ENCODE data around the gene CEBPG.

CEBPG gene

DNA sequence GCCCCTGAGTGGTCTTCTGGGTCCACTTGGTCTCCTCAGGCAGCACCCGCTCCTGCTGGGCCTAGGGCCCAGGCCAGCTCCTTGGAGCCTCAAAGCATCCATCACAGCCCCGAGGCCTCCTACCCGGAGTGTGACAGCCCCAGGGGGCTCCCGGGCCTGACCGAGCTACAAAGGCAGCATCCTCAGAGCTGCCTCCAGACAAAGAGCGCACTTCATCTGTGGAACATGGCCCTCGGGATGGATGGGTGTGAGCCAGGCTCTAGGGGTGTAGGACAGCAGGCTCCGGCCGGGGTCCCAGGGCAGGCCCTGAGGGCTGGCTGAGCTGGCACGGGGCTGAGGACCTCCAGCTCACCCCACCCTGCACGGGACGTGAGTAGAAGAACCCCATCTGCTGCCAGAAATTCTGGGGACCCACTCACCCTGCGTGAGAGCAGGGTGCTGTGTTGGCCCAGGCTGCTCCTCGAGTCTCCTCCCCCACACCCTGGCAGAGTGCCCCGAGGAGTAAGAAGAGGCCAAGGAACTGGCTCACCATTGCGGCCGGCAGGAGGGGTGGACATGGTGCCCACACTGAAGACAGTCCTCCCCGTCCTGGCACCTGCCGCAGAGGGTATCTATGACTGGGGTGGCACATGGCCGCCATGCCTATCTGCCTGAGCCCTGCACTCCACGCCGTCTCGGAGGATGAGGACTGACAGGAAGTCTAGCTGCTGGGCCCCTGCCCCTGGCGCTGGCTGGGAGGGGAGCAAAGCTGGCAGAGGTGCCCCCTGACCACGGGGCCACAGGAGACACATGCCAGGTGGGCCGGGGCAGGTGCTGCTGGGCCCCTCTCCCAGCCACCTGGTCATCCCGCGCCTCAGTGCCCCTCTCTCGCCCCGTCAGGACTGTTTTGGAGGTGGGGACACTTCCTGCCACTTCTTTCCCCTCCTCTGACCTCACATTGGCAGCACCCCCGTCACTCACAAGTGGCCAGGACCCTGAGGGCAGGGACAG is 22.3 kb downstream of the CEBPG start:
- DNase-seq (ENCODE audit: low read depth): no peak

DNA sequence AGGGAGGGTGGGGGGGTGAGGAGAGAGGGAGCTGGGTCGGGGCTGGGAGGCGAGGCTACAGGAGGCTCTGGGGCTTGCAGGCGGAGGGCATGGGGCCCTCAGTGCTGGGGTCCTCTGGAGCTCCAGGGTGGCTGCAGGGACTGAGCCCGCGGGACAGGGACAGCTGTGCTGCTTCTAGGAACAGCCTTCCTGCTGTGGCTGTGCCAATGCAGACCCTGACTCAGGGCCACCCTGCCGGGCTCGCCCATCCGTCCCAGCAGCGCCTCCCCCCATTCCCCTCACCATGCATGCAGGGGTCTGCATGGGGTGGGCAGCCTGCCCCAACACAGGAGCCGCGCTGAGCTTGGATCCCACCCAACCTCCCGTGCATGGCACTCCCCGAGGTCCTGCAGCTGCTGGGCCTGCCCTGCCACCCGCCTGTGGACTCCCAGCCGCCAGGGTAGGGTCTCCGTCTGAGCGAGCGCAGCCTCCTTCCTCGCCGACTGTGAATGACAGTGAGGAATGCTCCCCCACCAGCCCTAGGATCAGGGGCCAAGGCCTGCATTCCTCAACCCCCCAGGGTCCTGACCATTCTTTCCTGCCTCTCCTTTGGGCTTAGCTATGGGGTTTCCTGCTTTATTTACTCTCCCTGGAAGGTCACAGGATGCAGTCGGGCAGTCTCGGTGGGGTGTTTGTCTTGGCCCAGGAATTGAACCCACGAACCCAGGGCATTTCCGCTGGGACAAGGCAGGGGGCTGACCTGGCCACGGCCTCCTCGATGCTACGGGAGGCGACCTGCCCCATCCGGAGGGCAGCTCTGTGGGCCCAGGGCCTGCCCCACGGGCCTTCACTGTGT is 23.4 kb downstream of the CEBPG start:
- DNase-seq (ENCODE audit: low read depth): no peak

DNA sequence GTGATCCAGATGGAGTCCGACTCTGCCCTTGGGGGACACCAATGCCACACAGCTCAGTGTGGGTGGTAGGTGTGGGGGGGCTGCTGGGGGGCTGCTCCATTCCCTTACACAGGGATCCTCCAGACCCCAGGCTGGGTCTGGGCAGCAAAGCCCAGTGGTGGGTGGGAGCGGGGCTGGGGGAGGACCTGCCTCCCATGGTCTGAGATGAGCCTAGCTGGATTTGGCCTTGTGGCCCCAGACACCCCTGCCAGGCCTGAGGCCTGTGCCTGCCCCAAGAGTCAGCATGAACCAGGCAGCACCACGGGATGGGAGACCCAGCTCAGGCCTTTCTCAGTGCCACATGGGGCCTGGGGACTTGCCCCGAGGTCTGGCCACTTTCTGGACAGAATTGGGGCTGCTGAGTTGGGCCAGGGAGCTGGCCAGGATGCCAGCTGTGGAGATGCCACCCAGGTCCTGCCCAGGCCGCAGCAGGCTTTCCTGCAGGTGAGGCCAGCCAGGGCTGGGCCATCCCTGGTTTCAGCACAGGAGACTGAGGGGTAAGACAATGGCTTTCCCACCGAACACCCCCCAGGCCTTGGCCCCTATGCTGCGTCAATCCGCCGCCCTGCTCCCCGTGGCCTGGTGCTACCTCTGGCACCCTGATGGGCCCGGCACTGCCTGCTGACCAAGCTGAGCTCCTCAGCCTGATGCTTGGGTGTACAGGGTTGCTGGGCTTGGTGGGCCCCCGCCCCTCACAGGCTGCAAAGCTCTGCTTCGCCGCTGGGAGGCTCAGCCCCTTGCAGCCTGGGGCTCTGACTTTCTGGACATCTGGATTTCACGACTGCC is 24.2 kb downstream of the CEBPG start:
- DNase-seq (ENCODE audit: low read depth): no peak

- DNase-seq (ENCODE audit: low read depth): no peak
Measured at GRCh38 chr19:33398361-33399060, 25.0 kb downstream of the CEBPG start.

DNA sequence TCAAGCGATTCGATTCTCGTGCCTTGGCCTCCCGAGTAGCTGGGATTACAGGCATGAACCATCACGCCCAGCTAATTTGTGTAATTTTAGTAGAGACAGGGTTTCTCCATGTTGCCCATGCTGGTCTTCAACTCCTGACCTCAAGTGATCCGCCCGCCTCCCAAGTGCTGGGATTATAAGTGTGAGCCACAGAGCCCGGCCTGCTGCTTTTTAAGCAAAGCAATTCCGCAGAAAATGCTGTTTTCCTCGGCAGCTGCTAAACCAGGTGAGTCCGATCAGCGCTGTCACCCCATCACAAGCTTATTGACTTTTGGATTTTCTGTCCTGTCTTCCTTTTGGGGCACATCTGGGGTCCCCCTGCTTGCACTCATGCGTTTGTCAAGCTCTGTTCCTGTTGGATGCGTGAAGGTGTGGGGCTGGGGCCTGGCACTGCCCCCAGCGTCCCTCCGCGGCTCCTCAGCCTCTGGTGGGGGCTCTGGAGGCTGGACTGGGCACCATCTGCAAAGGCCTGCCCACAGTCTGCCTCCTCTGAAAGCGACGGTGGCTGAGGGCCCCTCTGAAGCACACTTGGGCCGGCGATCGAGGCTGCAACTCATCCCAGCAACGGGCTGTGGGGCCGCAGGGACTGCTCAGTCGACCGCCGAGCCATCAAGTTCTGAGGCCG is 25.7 kb downstream of the CEBPG start:
- no peak for DNase-seq (ENCODE audit: low read depth)

GRCh38 chr19:33399745-33400681 is 26.5 kb downstream of the CEBPG start:
- DNase-seq (ENCODE audit: low read depth): no peak

DNA sequence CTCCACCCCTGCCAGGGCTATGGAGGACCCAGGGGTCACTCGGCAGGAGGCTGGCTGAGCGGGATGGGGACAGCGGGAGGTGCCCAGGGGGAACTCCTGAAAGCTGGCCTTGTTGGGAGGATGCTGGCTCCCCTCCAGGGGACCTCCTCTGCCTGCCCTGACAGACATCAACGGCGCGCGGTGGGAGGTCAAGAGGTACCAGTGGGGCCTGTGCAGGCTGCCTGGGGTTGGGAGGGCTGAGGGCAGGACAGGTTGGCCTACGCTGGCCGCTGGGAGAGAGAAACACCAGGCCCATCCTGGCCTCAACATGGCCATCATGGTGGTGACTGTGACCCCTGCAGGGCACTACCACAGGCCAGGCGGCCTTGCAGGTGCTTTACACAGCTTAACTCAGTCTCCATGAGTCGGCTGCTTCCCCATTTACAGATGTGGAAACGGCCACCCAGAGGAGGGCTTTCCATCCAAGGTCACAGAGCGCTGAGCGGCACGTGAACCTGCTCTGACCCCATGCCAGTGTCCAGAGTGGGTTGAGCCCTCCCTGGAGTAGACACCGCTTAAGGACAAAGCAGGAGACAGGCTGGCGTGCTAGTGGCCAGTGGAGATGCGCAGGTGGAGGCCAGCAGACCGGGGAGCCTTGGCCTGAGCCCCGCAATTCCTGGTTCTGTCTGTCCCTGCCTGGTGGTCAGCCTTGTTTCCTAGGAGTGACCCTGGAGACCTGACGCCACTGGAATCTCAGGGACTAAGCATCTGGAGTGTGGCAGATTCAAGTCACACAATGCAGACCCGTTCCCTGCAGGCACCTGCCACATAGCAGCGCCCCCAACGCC is 27.6 kb downstream of the CEBPG start:
- DNase-seq (ENCODE audit: low read depth): no peak

- no peak for DNase-seq (ENCODE audit: low read depth)
Measured at GRCh38 chr19:33401683-33402420, 28.3 kb downstream of the CEBPG start.

GRCh38 chr19:33402421-33403220 is 29.1 kb downstream of the CEBPG start:
- no peak for DNase-seq (ENCODE audit: low read depth)

- no peak for DNase-seq (ENCODE audit: low read depth)
Measured at GRCh38 chr19:33403221-33403972, 29.9 kb downstream of the CEBPG start.

- DNase-seq (ENCODE audit: low read depth): no peak
Measured at GRCh38 chr19:33403973-33404304, 30.4 kb downstream of the CEBPG start.

- DNase-seq (ENCODE audit: low read depth): no peak
Measured at GRCh38 chr19:33404506-33405253, 31.2 kb downstream of the CEBPG start.

DNA sequence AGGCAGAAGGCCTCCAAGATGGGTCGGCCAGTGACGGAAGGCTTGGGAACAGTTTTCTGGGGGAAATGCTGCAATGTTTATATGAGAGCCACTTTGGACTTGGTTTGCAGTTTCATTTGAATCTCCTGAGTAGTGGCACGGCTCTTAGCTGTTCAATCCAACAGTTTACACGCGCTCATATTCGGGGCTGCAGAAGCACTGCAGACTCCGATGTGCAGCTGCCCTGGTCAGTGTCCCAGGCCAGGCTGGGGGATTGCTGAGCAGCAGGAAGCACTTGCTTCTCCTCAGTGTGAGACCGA is 31.7 kb downstream of the CEBPG start:
- DNase-seq (ENCODE audit: low read depth): no peak

DNA sequence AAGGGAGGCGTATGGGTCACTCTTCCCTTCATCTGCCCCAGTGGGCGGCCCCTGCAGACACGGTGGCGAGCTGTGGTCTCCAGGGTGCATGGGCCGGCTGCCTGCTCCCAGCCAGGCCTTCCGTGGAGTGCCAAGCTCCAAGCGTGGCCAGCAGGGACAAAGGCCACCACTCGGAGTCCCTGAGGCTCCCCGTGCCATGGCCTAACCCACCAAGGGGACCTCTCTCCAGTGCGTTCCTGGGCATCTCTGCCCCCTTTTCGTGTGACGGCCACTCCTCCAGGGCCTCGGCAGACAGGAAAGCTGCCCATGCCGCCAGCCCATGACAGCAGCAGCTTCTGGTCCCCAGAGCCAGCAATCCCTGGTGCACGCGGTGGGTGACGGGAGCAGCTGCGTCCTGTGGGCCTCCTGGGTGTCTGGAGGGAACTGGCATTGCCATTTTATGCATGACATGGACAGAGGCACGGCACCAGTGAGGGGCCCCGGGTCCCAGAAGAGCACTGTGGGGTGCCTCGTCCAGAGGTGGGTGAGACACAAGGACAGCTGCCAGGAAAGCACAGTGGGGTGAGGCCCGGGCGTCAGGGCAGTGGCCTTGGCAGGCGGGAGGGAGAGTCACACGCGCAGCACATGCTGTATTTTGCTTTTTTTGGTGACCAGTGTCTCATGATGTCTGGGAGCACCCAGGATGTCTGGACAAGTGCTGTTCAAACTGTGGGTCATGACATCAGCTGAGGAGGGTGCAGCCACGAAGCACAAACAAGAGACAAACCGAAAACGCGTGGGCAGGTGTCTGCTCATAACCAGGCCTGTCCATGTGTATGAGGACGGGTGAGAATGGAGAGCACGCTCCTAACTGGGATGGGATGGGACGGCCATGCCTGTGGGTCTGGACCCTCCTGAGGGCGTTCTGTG is 32.3 kb downstream of the CEBPG start:
- DNase-seq (ENCODE audit: low read depth): no peak

- DNase-seq (ENCODE audit: low read depth): no peak
Measured at GRCh38 chr19:33406521-33407139, 33.1 kb downstream of the CEBPG start.
